Left ventricle myocardium inferior (tissue), 1 donor: ENCODE results near the gene GRB10. TPM values are rescaled to one million over a fixed set of nuclear protein-coding genes. Genes with fewer than 3 reads are reported as not detected.
A peak's percentile ranks its signal among the peaks of the same experiment; 100 is the strongest.

Experiments used
- DNase-seq: peaks from one replicate; pipeline ENCODE4 v3.0.0-alpha.2; 2020
- H3K27ac ChIP-seq: fragments of 200-600 bp; replicated peaks from 2 replicates; pipeline ENCODE4 v1.8.0; 2021
- H3K27me3 ChIP-seq: fragments of 200-600 bp; 2 replicates; pipeline ENCODE4 v1.8.0; 2021; ENCODE audit warnings: low read depth
- H3K36me3 ChIP-seq: fragments of 200-600 bp; 2 replicates; pipeline ENCODE4 v1.8.0; 2021
- H3K4me1 ChIP-seq: fragments of 200-600 bp; 2 replicates; pipeline ENCODE4 v1.8.0; 2021
- H3K4me3 ChIP-seq: fragments of 200-600 bp; 2 replicates; pipeline ENCODE4 v1.8.0; 2021; ENCODE audit warnings: mild to moderate bottlenecking, moderate library complexity
- H3K9me3 ChIP-seq: fragments of 200-600 bp; replicated peaks from 2 replicates; pipeline ENCODE4 v1.8.0; 2021
- CTCF ChIP-seq: fragments of 200-600 bp; IDR thresholded peaks from 2 replicates; pipeline ENCODE4 v1.8.0; 2021; ENCODE audit warnings: antibody characterized with exemption, mild to moderate bottlenecking, borderline replicate concordance
- intact Hi-C: fragments of 100-400 bp; cut with micrococcal nuclease; formaldehyde crosslinking; loops from one replicate; pipeline ENCODE4 v1.11.0; 2022
- total RNA-seq: library from RNA; stranded (reverse); fragmentation: NEBNext Ultra II Directional; extraction: Animal tissue kit (Norgen Biotek cat#: 25700); gene quantifications from one replicate; pipeline ENCODE4 v1.2.1, GENCODE V29; 2021
- donor health status: DM: no; HTN: yes; CAD: no; lungs with severe emphysema.

Gene GRB10
- total RNA-seq, 1 donor from 2014 or later, result 40.6 TPM

GRCh38 chr7:50637725-50638643 is 144.7 kb downstream of the GRB10 start:
- H3K4me1 ChIP-seq, result peaks cover 34% of the 10 kb centered on the region
- no peaks in the 10 kb centered on the region for H3K36me3 ChIP-seq
- H3K9me3 ChIP-seq, result peaks cover 11% of the 10 kb centered on the region
- no peak overlapping the region for H3K27ac ChIP-seq
- no peak for TF ChIP-seq CTCF
- no peak overlapping the region for H3K4me3 ChIP-seq
- intact Hi-C loops, result no loop called here
- H3K27me3 ChIP-seq, result no peaks in the 10 kb centered on the region
- no peak for DNase-seq

- Histone ChIP-seq H3K4me3 (no peak overlapping the region), H3K4me1 (peaks cover 47% of the 10 kb centered on the region), H3K27ac (no peak overlapping the region), H3K36me3 (no peaks in the 10 kb centered on the region), H3K9me3 (peaks cover 11% of the 10 kb centered on the region), H3K27me3 (no peaks in the 10 kb centered on the region)
- no peak for DNase-seq
- intact Hi-C loops, result no loop called here
- TF ChIP-seq CTCF, result no peak
These were observed 148.3 kb downstream of the GRB10 start for GRCh38 chr7:50634378-50634777.

- no peaks in the 10 kb centered on the region for H3K27me3 ChIP-seq
- no peak overlapping the region for H3K27ac ChIP-seq
- peaks cover 11% of the 10 kb centered on the region for H3K9me3 ChIP-seq
- DNase-seq, result no peak
- TF ChIP-seq CTCF, result no peak
- no peaks in the 10 kb centered on the region for H3K36me3 ChIP-seq
- intact Hi-C loops, result no loop called here
- peaks cover 57% of the 10 kb centered on the region for H3K4me1 ChIP-seq
- no peak overlapping the region for H3K4me3 ChIP-seq
These were observed 149.3 kb downstream of the GRB10 start for GRCh38 chr7:50633414-50633710.

- intact Hi-C loops, result no loop called here
- DNase-seq, result no peak
These were observed 149.9 kb downstream of the GRB10 start for GRCh38 chr7:50632561-50633413.

GRCh38 chr7:50631639-50632038 is 151.1 kb downstream of the GRB10 start:
- intact Hi-C loops, result no loop called here
- TF ChIP-seq CTCF, result no peak
- Histone ChIP-seq H3K9me3 (peaks cover 11% of the 10 kb centered on the region), H3K36me3 (peaks cover under 1% of the 10 kb centered on the region), H3K4me3 (no peak overlapping the region), H3K27me3 (no peaks in the 10 kb centered on the region), H3K27ac (peak overlapping the region; percentile 62), H3K4me1 (peaks cover 67% of the 10 kb centered on the region)
- no peak for DNase-seq

More at GRCh38 chr7:50632561-50633413, 149.9 kb downstream of the GRB10 start:
- Histone ChIP-seq H3K36me3 (no peaks in the 10 kb centered on the region), H3K9me3 (peaks cover 11% of the 10 kb centered on the region), H3K4me1 (peaks cover 63% of the 10 kb centered on the region), H3K27ac (peak overlapping the region; percentile 15), H3K27me3 (no peaks in the 10 kb centered on the region), H3K4me3 (no peak overlapping the region)
- TF ChIP-seq CTCF, result peak; percentile 70
